GM23338 (cell line): ENCODE measurements around the gene SLC66A1. TPM values are rescaled to one million over a fixed set of nuclear protein-coding genes. Genes with fewer than 3 reads are reported as not detected.

Experiments used
- ATAC-seq: fragments of 200-7000 bp; cut with Tn5 transposase; 3 replicates; pipeline ENCODE4 v1.9.1; 2020
- DNase-seq: peaks from one replicate; pipeline ENCODE4 v3.0.0-alpha.2; 2015; ENCODE audit warnings: low spot score
- H2AFZ ChIP-seq: fragments of 200-600 bp; sonication (generic); 2 replicates; pipeline ENCODE4 v1.8.0; 2016; ENCODE audit warnings: antibody characterized with exemption, mild to moderate bottlenecking, moderate library complexity
- H3F3A ChIP-seq: fragments of 200-600 bp; sonication (generic); replicated peaks from 2 replicates; pipeline ENCODE4 v1.8.0; 2017; ENCODE audit warnings: antibody characterized with exemption, mixed run types, low read depth
- H3K27ac ChIP-seq: fragments of 200-600 bp; sonication (generic); 2 replicates; pipeline ENCODE4 v1.6.1; 2016; ENCODE audit warnings: low read depth
- H3K27me3 ChIP-seq: fragments of 200-600 bp; sonication (generic); 2 replicates; pipeline ENCODE4 v1.8.0; 2016; ENCODE audit warnings: mild to moderate bottlenecking, mixed run types, moderate library complexity; ENCODE audit not compliant: insufficient read depth
- H3K36me3 ChIP-seq: fragments of 200-600 bp; sonication (generic); 2 replicates; pipeline ENCODE4 v1.8.0; 2016; ENCODE audit warnings: mild to moderate bottlenecking; ENCODE audit not compliant: insufficient read depth
- H3K4me1 ChIP-seq: fragments of 200-600 bp; sonication (generic); 2 replicates; pipeline ENCODE4 v1.8.0; 2016; ENCODE audit warnings: mild to moderate bottlenecking, moderate library complexity; ENCODE audit not compliant: insufficient read depth
- H3K4me2 ChIP-seq: fragments of 200-600 bp; sonication (generic); 2 replicates; pipeline ENCODE4 v1.7.1; 2017; ENCODE audit warnings: mixed run types
- H3K4me3 ChIP-seq: fragments of 200-600 bp; sonication (generic); 2 replicates; pipeline ENCODE4 v1.6.1; 2016; ENCODE audit warnings: mixed run types
- H3K79me2 ChIP-seq: fragments of 200-600 bp; sonication (generic); replicated peaks from 2 replicates; pipeline ENCODE4 v1.8.0; 2017; ENCODE audit warnings: mild to moderate bottlenecking; ENCODE audit not compliant: insufficient read depth
- H3K9me2 ChIP-seq: fragments of 200-600 bp; sonication (generic); 2 replicates; pipeline ENCODE4 v1.8.0; 2017; ENCODE audit not compliant: insufficient read depth
- H4K20me1 ChIP-seq: fragments of 200-600 bp; sonication (generic); replicated peaks from 2 replicates; pipeline ENCODE4 v1.8.0; 2017; ENCODE audit warnings: mild to moderate bottlenecking; ENCODE audit not compliant: insufficient read depth
- H3K27ac Mint-ChIP-seq: 2 replicates; pipeline ENCODE4 v1.8.0; 2020; ENCODE audit warnings: inconsistent platforms, mild to moderate bottlenecking, moderate library complexity, mixed read lengths
- H3K27me3 Mint-ChIP-seq: 3 replicates; pipeline ENCODE4 v1.8.0; 2022; ENCODE audit warnings: low read depth, mild to moderate bottlenecking, moderate library complexity, mixed read lengths, inconsistent platforms; ENCODE audit not compliant: insufficient read depth, poor library complexity
- H3K36me3 Mint-ChIP-seq: 3 replicates; pipeline ENCODE4 v1.8.0; 2021; ENCODE audit warnings: low read depth, mild to moderate bottlenecking, inconsistent platforms, moderate library complexity, mixed read lengths
- H3K4me1 Mint-ChIP-seq: 3 replicates; pipeline ENCODE4 v1.8.0; 2020; ENCODE audit warnings: mild to moderate bottlenecking, inconsistent platforms, mixed read lengths
- H3K4me3 Mint-ChIP-seq: 3 replicates; pipeline ENCODE4 v1.8.0; 2021; ENCODE audit warnings: moderate library complexity, mild to moderate bottlenecking, inconsistent platforms, mixed read lengths
- H3K9me3 Mint-ChIP-seq: 3 replicates; pipeline ENCODE4 v1.8.0; 2020; ENCODE audit warnings: moderate library complexity, mild to moderate bottlenecking, inconsistent platforms, mixed read lengths
- CTCF ChIP-seq, 2 experiments: fragments of 200-600 bp in 1 of 2; sonication (generic) in 1 of 2; conservative IDR thresholded peaks; 2 replicates each; pipeline versions ENCODE4 v1.5.1 to v1.6.1; 2016 to 2017; ENCODE audit warnings: antibody characterized with exemption in 2 of 2, low read depth in 2 of 2, mild to moderate bottlenecking in 2 of 2, moderate library complexity in 1 of 2
- EZH2 ChIP-seq: fragments of 200-600 bp; sonication (generic); IDR thresholded peaks from one replicate; pipeline ENCODE4 v1.8.0; 2017; ENCODE audit warnings: antibody characterized with exemption, mild to moderate bottlenecking, low read depth; ENCODE audit not compliant: unreplicated experiment
- EZH2phosphoT487 ChIP-seq: fragments of 200-600 bp; sonication (generic); IDR thresholded peaks from one replicate; pipeline ENCODE4 v1.8.1; 2018; ENCODE audit warnings: antibody characterized with exemption; ENCODE audit not compliant: unreplicated experiment
- POLR2AphosphoS5 ChIP-seq: IDR thresholded peaks from 2 replicates; pipeline ENCODE4 v1.6.1; 2016; ENCODE audit warnings: antibody characterized with exemption, low read depth
- STAT1 ChIP-seq: IDR thresholded peaks from one replicate; pipeline ENCODE4 v1.6.1; 2016; ENCODE audit warnings: antibody characterized with exemption; ENCODE audit not compliant: unreplicated experiment
- ZNF114 ChIP-seq: fragments of 250-450 bp; sonication (Bioruptor Pico); IDR thresholded peaks from 2 replicates; pipeline ENCODE4 v1.5.0; 2020; ENCODE audit warnings: mild to moderate bottlenecking, moderate library complexity
- ZNF331 ChIP-seq: fragments of 250-450 bp; sonication (Bioruptor Pico); IDR thresholded peaks from 2 replicates; pipeline ENCODE4 v1.5.0; 2020; ENCODE audit warnings: low read depth, mild to moderate bottlenecking, moderate library complexity
- polyA plus RNA-seq: library from polyadenylated mRNA; unstranded; fragments of >200 nt; fragmentation: Nextera tagmentation; extraction: Ambion mirVana; gene quantifications from 2 replicates; pipeline ENCODE4 v1.2.1, GENCODE V29; 2016
- total RNA-seq: library from RNA; depleted of rRNA; stranded (reverse); fragments of >200 nt; shearing (Covaris generic); gene quantifications from 2 replicates; pipeline ENCODE4 v1.2.3, GENCODE V29; 2014
- TF ChIP-seq, protein P1 (sequence below): IDR thresholded peaks from one replicate; pipeline ENCODE4 v1.6.1; 2018; ENCODE audit warnings: antibody characterized with exemption; ENCODE audit not compliant: unreplicated experiment

SLC66A1 gene
- total and polyA plus RNA-seq, 2 experiments from 2014 or later = 6.9 to 19.7 TPM

DNA sequence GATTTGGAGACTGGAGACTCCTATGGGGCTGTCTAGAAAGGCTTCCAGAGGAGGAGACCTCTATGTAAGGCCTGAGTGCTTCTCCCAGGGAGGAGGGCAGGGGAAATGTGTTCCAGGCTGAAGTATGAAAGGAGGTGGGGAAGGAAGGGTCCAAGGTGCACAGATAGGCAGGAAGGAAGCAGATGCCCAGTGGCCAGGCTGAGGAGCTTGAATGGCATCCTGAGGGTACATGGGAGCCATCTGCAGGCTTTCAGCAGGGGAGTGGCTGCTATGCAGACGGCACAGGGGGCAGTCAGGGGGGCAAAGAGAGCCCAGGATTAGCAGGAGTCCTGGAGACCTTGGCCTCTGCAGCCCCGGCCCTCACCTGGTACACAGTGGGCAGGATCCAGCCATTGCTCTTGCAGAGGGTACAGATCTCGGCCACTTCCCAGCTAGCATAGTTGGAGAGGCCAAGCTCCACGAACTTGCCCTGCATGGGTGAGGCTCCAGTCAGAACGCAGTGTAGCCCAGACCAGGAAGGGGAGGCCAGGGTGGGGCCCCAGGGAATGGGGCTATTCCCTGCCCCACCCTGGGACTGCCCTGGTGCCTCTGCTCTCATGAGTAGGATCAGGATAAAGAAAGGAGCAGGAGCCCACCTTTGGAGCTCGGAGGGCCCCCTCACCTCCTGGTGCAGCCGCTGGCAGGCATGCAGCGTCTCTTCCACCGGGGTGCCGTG lies 4.2 kb upstream of the SLC66A1 start:
- H3K4me2 ChIP-seq = no peak overlapping the region
- no peaks in the 10 kb centered on the region; the same call in 1 of the 2 replicates for H3K79me2 ChIP-seq
- peaks cover 10% of the 10 kb centered on the region for H3K27me3 ChIP-seq
- no peak for TF ChIP-seq STAT1
- TF ChIP-seq, protein P1, sequence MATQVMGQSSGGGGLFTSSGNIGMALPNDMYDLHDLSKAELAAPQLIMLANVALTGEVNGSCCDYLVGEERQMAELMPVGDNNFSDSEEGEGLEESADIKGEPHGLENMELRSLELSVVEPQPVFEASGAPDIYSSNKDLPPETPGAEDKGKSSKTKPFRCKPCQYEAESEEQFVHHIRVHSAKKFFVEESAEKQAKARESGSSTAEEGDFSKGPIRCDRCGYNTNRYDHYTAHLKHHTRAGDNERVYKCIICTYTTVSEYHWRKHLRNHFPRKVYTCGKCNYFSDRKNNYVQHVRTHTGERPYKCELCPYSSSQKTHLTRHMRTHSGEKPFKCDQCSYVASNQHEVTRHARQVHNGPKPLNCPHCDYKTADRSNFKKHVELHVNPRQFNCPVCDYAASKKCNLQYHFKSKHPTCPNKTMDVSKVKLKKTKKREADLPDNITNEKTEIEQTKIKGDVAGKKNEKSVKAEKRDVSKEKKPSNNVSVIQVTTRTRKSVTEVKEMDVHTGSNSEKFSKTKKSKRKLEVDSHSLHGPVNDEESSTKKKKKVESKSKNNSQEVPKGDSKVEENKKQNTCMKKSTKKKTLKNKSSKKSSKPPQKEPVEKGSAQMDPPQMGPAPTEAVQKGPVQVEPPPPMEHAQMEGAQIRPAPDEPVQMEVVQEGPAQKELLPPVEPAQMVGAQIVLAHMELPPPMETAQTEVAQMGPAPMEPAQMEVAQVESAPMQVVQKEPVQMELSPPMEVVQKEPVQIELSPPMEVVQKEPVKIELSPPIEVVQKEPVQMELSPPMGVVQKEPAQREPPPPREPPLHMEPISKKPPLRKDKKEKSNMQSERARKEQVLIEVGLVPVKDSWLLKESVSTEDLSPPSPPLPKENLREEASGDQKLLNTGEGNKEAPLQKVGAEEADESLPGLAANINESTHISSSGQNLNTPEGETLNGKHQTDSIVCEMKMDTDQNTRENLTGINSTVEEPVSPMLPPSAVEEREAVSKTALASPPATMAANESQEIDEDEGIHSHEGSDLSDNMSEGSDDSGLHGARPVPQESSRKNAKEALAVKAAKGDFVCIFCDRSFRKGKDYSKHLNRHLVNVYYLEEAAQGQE = no peak
- TF ChIP-seq EZH2 = no peak
- no peak for TF ChIP-seq CTCF (conservative IDR thresholded peaks at IDR 0.05; ENCODE audit: low read depth in 2 of 2)
- TF ChIP-seq POLR2AphosphoS5 = no peak
- no peak for TF ChIP-seq EZH2phosphoT487
- TF ChIP-seq ZNF114 (CRISPR knock-in tag) = no peak
- no peak for TF ChIP-seq ZNF331 (CRISPR knock-in tag)
- H3K36me3 Mint-ChIP-seq = peaks cover 46% of the 10 kb centered on the region
- H3K4me1 ChIP-seq = 0 out of 2 replicates have a peak, but pooled peaks cover 8% of the 10 kb centered on the region
- no peaks in the 10 kb centered on the region for H3K36me3 ChIP-seq
- H3K9me2 ChIP-seq = no peaks in the 10 kb centered on the region
- H3K9me3 Mint-ChIP-seq = no peaks in the 10 kb centered on the region
- no peak overlapping the region for H3K4me3 Mint-ChIP-seq
- peaks cover 9% of the 10 kb centered on the region for H3K27me3 Mint-ChIP-seq
- H3K4me3 ChIP-seq = no peak overlapping the region
- H3K27ac ChIP-seq = no peak overlapping the region
- no peak overlapping the region for H3K27ac Mint-ChIP-seq
- ATAC-seq (no peak), DNase-seq (no peak)
- no peak overlapping the region for H2AFZ ChIP-seq
- H4K20me1 ChIP-seq = peaks cover 3% of the 10 kb centered on the region; the same call in 1 of the 2 replicates
- no peaks in the 10 kb centered on the region for H3F3A ChIP-seq
- H3K4me1 Mint-ChIP-seq = peaks cover 7% of the 10 kb centered on the region; the same call in 2 of the 3 replicates

GRCh38 chr1:19308509-19308907 lies 3.6 kb upstream of the SLC66A1 start:
- Histone ChIP-seq H4K20me1 (peaks cover 3% of the 10 kb centered on the region; the same call in 1 of the 2 replicates), H3K27ac (no peak overlapping the region), H3K4me3 (no peak overlapping the region), H3F3A (no peaks in the 10 kb centered on the region), H3K4me1 (0 out of 2 replicates have a peak, but pooled peaks cover 8% of the 10 kb centered on the region), H3K27me3 (peaks cover 10% of the 10 kb centered on the region), H3K79me2 (no peaks in the 10 kb centered on the region; the same call in 1 of the 2 replicates), H3K36me3 (no peaks in the 10 kb centered on the region), H3K4me2 (no peak overlapping the region), H3K9me2 (no peaks in the 10 kb centered on the region), H2AFZ (no peak overlapping the region)
- H3K27ac Mint-ChIP-seq = no peak overlapping the region
- peaks cover 42% of the 10 kb centered on the region for H3K36me3 Mint-ChIP-seq
- no peaks in the 10 kb centered on the region for H3K9me3 Mint-ChIP-seq
- TF ChIP-seq EZH2 (no peak), ZNF114 (CRISPR knock-in tag) (no peak)
- peaks cover 9% of the 10 kb centered on the region for H3K27me3 Mint-ChIP-seq
- DNase-seq = no peak
- no peak overlapping the region for H3K4me3 Mint-ChIP-seq
- ATAC-seq = no peak
- H3K4me1 Mint-ChIP-seq = peaks cover 13% of the 10 kb centered on the region
